CD4-positive, alpha-beta memory T cell (primary cell): Measurements from ENCODE around the gene CNDP2. TPM values are rescaled to one million over a fixed set of nuclear protein-coding genes. Genes with fewer than 3 reads are reported as not detected.

ENCODE experiments used
- CTCF ChIA-PET: fragments of 350-600 bp; sonication (Branson Sonifier 250); formaldehyde crosslinking; loops from one replicate; lab custom pipeline; 2021; ENCODE audit warnings: inconsistent platforms; ENCODE audit not compliant: partially characterized antibody; lab: Charles Lee
- POLR2A ChIA-PET: fragments of 350-600 bp; sonication (Branson Sonifier 250); formaldehyde crosslinking; loops from one replicate; lab custom pipeline; 2021; ENCODE audit not compliant: partially characterized antibody; lab: Charles Lee
- DNase-seq, 5 donors: peaks; one replicate each; pipeline versions ENCODE4 v3.0.0 to v3.0.0-alpha.2; 2020 to 2022; ENCODE audit warnings: mixed read lengths in 1 of 5
- H3K27ac ChIP-seq: one replicate; pipeline ENCODE4 v1.7.0; 2013; ENCODE audit warnings: low read depth, low read length
- H3K27me3 ChIP-seq: 2 replicates; pipeline ENCODE4 v1.7.0; 2013; ENCODE audit warnings: mild to moderate bottlenecking, low read length, moderate library complexity; ENCODE audit not compliant: insufficient read depth
- H3K36me3 ChIP-seq: 2 replicates; pipeline ENCODE4 v1.7.0; 2013; ENCODE audit warnings: mild to moderate bottlenecking, low read length, moderate library complexity; ENCODE audit not compliant: insufficient read depth
- H3K4me1 ChIP-seq: 2 replicates; pipeline ENCODE4 v1.7.0; 2013; ENCODE audit warnings: mild to moderate bottlenecking, low read length, moderate library complexity; ENCODE audit not compliant: insufficient read depth
- H3K4me3 ChIP-seq, 2 donors: one replicate each; pipeline ENCODE4 v1.7.0; 2013; ENCODE audit warnings: low read length in 2 of 2, mild to moderate bottlenecking in 1 of 2
- H3K9me3 ChIP-seq, 2 donors: one replicate each; pipeline ENCODE4 v1.7.0; 2013; ENCODE audit warnings: low read length in 2 of 2, control low read depth in 1 of 2; ENCODE audit not compliant: control insufficient read depth in 1 of 2
- H3K27ac Mint-ChIP-seq, 7 donors: one replicate each; pipeline ENCODE4 v1.8.0; 2020 to 2021; ENCODE audit warnings: mixed read lengths in 7 of 7, mild to moderate bottlenecking in 6 of 7, inconsistent platforms in 3 of 7, moderate library complexity in 3 of 7
- H3K27me3 Mint-ChIP-seq, 2 donors: one replicate each; pipeline ENCODE4 v1.8.0; 2020 to 2021; ENCODE audit warnings: mixed read lengths in 2 of 2
- H3K36me3 Mint-ChIP-seq, 2 donors: one replicate each; pipeline ENCODE4 v1.8.0; 2020 to 2021; ENCODE audit warnings: mixed read lengths in 2 of 2, inconsistent platforms in 1 of 2, mild to moderate bottlenecking in 1 of 2
- H3K4me1 Mint-ChIP-seq, 4 donors: one replicate each; pipeline ENCODE4 v1.8.0; 2020 to 2021; ENCODE audit warnings: mixed read lengths in 4 of 4, mild to moderate bottlenecking in 1 of 4
- H3K4me3 Mint-ChIP-seq, 8 donors: one replicate each; pipeline ENCODE4 v1.8.0; 2020 to 2021; ENCODE audit warnings: mixed read lengths in 8 of 8, mild to moderate bottlenecking in 7 of 8, moderate library complexity in 6 of 8, inconsistent platforms in 3 of 8
- H3K9me3 Mint-ChIP-seq, 8 donors: one replicate each; pipeline ENCODE4 v1.8.0; 2020 to 2021; ENCODE audit warnings: mixed read lengths in 8 of 8, mild to moderate bottlenecking in 5 of 8, inconsistent platforms in 3 of 8, moderate library complexity in 1 of 8
- intact Hi-C: fragments of 100-400 bp; cut with micrococcal nuclease; formaldehyde crosslinking; loops from one replicate; pipeline ENCODE4 v1.15.1; 2023
- polyA plus RNA-seq, 2 donors: library from polyadenylated mRNA; unstranded; fragments of 300-500 nt; fragmentation: Illumina TruSeq; gene quantifications; one replicate each; pipeline ENCODE4 v1.2.3, GENCODE V29; 2021
- total RNA-seq, 2 experiments: library from RNA; stranded (reverse); gene quantifications; one replicate each; pipeline ENCODE4 v1.2.3, GENCODE V29; 2021

The CNDP2 gene
- total and polyA plus RNA-seq, 4 experiments from 2014 or later: 123 to 153 (median 141) TPM

DNA sequence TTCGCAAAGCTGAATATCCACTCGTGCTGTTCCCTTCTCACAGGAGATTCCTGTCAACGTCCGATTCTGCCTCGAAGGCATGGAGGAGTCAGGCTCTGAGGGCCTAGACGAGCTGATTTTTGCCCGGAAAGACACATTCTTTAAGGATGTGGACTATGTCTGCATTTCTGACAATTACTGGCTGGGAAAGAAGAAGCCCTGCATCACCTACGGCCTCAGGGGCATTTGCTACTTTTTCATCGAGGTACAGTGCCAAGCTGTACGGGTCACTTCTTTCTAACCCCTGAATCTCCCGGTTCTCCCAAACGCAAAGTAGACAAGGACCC lies 14.6 kb downstream of the CNDP2 start:
- Mint-ChIP-seq H3K4me1 (peaks cover 0 to 20% (median 4%) of the 10 kb centered on the region in 4 donors), H3K27me3 (no peaks in the 10 kb centered on the region), H3K4me3 (no peak overlapping the region), H3K9me3 (no peaks in the 10 kb centered on the region), H3K36me3 (peaks cover 57 to 86% of the 10 kb centered on the region in 2 donors), H3K27ac (no peak overlapping the region)
- Histone ChIP-seq H3K27ac (no peak overlapping the region), H3K4me1 (no peaks in the 10 kb centered on the region), H3K27me3 (no peaks in the 10 kb centered on the region), H3K4me3 (no peak overlapping the region), H3K9me3 (no peaks in the 10 kb centered on the region), H3K36me3 (peaks cover 89% of the 10 kb centered on the region)
- no peak for DNase-seq
- intact Hi-C loops: no loop called here
- POLR2A ChIA-PET: interaction anchor here (0.9 kb wide), 1 partner anchor 87 kb away, joined by 3 read pairs; the partner anchor contains the start of gene ZNF407
- CTCF ChIA-PET: no interaction called here

DNA sequence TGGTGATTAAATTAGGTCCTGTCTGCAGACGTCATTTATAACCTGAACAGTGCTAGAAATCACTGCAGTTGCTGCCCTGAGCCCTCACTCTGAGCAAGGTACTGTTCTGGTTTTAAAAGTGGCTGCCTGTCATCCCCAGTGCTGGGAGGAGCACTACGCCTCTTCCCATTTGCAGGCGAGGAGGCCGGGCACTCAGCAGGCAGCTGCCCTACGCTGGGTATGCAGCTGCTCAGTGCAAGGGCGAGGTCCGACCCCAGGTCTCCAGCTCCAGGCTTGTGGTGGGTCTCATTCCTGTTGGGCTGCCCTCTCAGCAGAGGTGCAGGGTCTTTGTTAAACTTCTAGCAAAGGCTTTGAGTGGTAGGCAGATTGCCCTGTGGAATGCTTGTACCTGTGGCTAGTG lies 15.7 kb downstream of the CNDP2 start:
- H3K9me3 Mint-ChIP-seq: no peaks in the 10 kb centered on the region
- H3K27ac Mint-ChIP-seq: no peak overlapping the region
- peaks cover 94% of the 10 kb centered on the region for H3K36me3 ChIP-seq
- H3K4me3 ChIP-seq: no peak overlapping the region
- no peaks in the 10 kb centered on the region for H3K27me3 ChIP-seq
- no peaks in the 10 kb centered on the region for H3K27me3 Mint-ChIP-seq
- ChIA-PET CTCF (no interaction called here), POLR2A (no interaction called here)
- peaks cover 52 to 84% of the 10 kb centered on the region in 2 donors for H3K36me3 Mint-ChIP-seq
- intact Hi-C loops: no loop called here
- no peaks in the 10 kb centered on the region for H3K9me3 ChIP-seq
- peaks cover 0 to 15% (median 3%) of the 10 kb centered on the region in 4 donors for H3K4me1 Mint-ChIP-seq
- no peak for DNase-seq
- H3K27ac ChIP-seq: no peak overlapping the region
- no peak overlapping the region for H3K4me3 Mint-ChIP-seq
- H3K4me1 ChIP-seq: no peaks in the 10 kb centered on the region

DNA sequence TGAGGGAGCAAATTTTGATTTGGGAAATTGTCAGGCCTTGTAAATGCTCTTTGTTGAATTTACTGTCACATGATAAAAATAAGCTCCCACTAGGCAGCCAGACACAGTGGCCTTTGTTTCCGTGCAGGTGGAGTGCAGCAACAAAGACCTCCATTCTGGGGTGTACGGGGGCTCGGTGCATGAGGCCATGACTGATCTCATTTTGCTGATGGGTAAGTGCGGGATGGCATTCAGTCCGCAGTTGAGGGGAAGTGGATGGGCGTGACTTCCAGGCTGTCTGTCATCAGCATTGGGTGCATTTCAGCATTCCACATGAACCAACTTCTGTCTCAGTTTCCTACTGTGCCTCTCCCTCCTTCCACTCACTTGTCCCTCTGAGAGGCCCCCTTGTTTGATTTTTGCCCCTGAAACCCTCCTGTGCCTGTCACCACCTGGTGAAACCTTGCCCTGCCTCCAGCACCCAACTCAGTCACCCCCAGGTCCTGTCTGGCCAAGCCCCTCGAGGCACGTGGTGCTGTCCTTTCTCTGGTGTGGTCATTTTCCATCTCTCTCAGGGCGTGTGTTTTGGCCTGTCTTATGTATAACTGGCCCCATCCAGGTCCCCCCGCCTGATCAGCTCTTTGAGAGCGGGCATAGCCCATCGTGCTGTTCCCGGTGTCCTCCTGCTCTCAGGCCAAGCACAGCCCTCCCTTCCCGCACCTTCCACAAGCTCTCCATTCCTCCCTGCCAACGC lies 16.3 kb downstream of the CNDP2 start:
- CTCF ChIA-PET: no interaction called here

DNA sequence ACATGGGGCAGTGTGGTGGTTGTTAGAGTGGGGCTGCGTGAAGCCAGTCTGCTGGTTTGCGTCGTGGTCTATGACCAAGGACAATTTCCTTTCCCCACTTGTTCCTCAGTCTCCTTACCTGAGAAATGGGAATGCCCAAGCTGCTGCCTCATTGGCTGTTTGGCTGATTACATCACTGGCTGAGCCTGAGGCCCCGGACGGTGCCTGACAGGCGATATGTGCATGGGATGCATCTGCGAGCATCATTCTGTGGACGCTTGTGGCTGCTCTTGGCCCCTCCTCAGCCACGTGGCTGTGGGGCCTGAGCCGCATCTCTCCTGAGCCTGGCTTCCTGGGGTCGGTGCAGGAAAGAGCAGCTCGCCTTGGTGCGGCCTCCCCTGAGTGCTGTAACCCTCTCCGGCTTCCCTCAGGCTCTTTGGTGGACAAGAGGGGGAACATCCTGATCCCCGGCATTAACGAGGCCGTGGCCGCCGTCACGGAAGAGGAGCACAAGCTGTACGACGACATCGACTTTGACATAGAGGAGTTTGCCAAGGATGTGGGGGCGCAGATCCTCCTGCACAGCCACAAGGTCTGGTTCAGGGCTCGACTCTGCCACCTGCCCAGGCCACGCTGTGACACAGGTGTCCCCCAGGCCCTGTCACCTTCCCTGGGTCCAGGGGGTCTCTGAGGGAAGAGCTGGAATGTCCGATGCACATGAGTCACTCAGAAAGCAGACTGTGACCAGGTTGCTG lies 17.2 kb downstream of the CNDP2 start:
- Histone ChIP-seq H3K4me1 (no peaks in the 10 kb centered on the region), H3K27me3 (no peaks in the 10 kb centered on the region), H3K27ac (no peak overlapping the region), H3K36me3 (peaks cover 88% of the 10 kb centered on the region), H3K4me3 (no peak overlapping the region), H3K9me3 (no peaks in the 10 kb centered on the region)
- intact Hi-C loops: no loop called here
- Mint-ChIP-seq H3K27me3 (no peaks in the 10 kb centered on the region), H3K9me3 (no peaks in the 10 kb centered on the region), H3K36me3 (peaks cover 48 to 82% of the 10 kb centered on the region in 2 donors), H3K4me3 (no peak overlapping the region), H3K27ac (peak overlapping the region in 3 of 7 donors; percentile 48 to 74 (median 67)), H3K4me1 (peaks cover 0 to 3% (median 0%) of the 10 kb centered on the region in 4 donors)
- ChIA-PET POLR2A (no interaction called here), CTCF (no interaction called here)
- DNase-seq: no peak

More for the DNA sequence above, 16.3 kb downstream of the CNDP2 start:
- H3K27ac ChIP-seq: no peak overlapping the region
- H3K27me3 ChIP-seq: no peaks in the 10 kb centered on the region
- Mint-ChIP-seq H3K27me3 (no peaks in the 10 kb centered on the region), H3K27ac (peak overlapping the region in 3 of 7 donors; percentile 48 to 74 (median 67)), H3K36me3 (peaks cover 49 to 82% of the 10 kb centered on the region in 2 donors), H3K4me1 (peaks cover 0 to 9% (median 0%) of the 10 kb centered on the region in 4 donors), H3K4me3 (no peak overlapping the region), H3K9me3 (no peaks in the 10 kb centered on the region)
- peaks cover 94% of the 10 kb centered on the region for H3K36me3 ChIP-seq
- POLR2A ChIA-PET: no interaction called here
- no peak overlapping the region for H3K4me3 ChIP-seq
- intact Hi-C loops: no loop called here
- H3K9me3 ChIP-seq: no peaks in the 10 kb centered on the region
- no peak for DNase-seq
- no peaks in the 10 kb centered on the region for H3K4me1 ChIP-seq

DNA sequence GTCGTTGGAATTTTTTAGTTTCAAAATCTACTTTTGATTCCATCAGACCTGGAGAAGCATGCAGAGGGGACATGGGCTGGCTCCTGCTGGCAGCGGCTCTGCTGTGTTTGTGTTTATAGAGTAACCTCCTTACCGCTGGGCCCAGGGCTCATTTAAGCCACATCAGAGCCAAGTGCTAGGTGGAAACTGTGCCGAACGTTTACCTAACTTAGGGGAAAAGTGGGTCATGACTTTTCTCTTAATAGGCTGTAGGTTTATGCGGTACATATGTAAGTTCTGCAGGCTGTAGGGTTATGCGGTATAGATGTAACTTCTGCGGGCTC lies 17.7 kb downstream of the CNDP2 start:
- H3K27ac Mint-ChIP-seq: no peak overlapping the region
- ChIA-PET POLR2A (no interaction called here), CTCF (no interaction called here)
- peaks cover 0 to 3% (median 0%) of the 10 kb centered on the region in 4 donors for H3K4me1 Mint-ChIP-seq
- H3K4me3 Mint-ChIP-seq: no peak overlapping the region
- peaks cover 88% of the 10 kb centered on the region for H3K36me3 ChIP-seq
- no peaks in the 10 kb centered on the region for H3K27me3 Mint-ChIP-seq
- intact Hi-C loops: no loop called here
- H3K4me3 ChIP-seq: no peak overlapping the region
- no peaks in the 10 kb centered on the region for H3K27me3 ChIP-seq
- peaks cover 48 to 82% of the 10 kb centered on the region in 2 donors for H3K36me3 Mint-ChIP-seq
- no peaks in the 10 kb centered on the region for H3K4me1 ChIP-seq
- H3K27ac ChIP-seq: no peak overlapping the region
- no peaks in the 10 kb centered on the region for H3K9me3 Mint-ChIP-seq
- H3K9me3 ChIP-seq: no peaks in the 10 kb centered on the region
- DNase-seq: no peak

DNA sequence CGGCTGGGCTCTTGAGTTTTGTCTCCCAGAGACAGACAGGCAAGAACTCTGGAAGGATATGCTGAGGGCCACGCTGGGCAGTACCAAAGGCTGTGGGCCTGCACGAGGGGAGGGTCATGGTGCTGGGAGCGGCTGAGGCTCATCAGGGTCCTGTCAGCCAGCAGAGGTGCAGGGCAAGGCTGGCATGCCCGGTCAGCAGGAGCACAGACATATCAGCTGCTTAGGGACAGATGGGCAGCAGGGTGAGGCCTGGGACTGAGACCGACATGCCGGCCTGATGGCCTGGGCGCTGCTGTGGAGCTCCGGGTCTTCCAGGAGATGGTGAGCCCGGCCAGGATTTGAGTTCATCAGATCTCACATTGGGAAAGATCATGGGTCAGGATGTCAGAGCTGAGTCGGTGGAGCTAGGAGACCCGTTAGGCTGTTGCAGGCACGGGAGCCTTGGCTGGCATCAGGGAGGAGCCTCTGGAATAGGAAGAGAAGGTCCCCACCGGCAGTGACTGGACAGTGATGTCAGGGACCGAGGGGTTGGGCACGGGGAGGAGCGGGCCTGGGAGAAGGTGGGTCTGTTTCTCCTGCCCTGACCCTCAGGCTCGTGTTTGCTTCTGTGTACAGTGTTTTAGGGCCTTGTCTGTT lies 18.8 kb downstream of the CNDP2 start:
- peaks cover 54 to 83% of the 10 kb centered on the region in 2 donors for H3K36me3 Mint-ChIP-seq
- H3K27me3 Mint-ChIP-seq: no peaks in the 10 kb centered on the region
- H3K9me3 Mint-ChIP-seq: no peaks in the 10 kb centered on the region
- peak overlapping the region in 1 of 7 donors; percentile 70 for H3K27ac Mint-ChIP-seq
- ChIA-PET CTCF (no interaction called here), POLR2A (no interaction called here)
- no peak for DNase-seq
- peaks cover 0 to 2% (median 0%) of the 10 kb centered on the region in 4 donors for H3K4me1 Mint-ChIP-seq
- Histone ChIP-seq H3K9me3 (no peaks in the 10 kb centered on the region), H3K27me3 (no peaks in the 10 kb centered on the region), H3K36me3 (peaks cover 89% of the 10 kb centered on the region), H3K27ac (no peak overlapping the region), H3K4me3 (no peak overlapping the region), H3K4me1 (no peaks in the 10 kb centered on the region)
- no peak overlapping the region for H3K4me3 Mint-ChIP-seq
- intact Hi-C loops: no loop called here

DNA sequence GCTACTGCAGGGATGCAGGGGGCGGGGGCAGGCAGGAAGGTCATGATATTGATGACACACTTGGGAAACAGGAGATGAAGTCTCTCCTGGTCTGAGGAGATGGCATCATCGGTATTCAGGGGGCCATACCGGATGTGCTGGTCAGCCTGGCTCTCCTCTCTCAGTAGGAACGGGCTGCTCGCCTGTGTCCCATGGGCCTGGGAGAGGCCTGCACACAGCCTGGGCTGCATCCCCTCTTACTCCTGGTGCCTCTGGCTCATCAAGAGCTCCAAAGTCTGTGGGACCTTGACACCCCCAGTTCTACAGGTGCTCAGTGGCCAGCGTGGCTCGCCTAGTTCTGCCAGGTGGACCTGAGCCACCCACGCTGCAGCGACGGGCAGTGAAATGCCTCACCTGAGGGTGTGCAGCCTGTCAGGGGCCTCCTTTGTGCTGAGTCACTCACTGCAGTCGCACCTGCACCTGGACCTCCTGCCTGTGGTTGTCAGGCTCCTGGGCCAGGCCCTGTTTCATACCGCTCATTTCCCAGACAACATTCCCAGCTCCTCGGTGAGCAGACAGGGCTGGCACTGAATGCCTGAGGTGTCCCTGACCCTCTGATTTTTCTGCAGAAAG lies 19.6 kb downstream of the CNDP2 start:
- Mint-ChIP-seq H3K9me3 (no peaks in the 10 kb centered on the region), H3K4me1 (no peaks in the 10 kb centered on the region), H3K27ac (no peak overlapping the region), H3K27me3 (no peaks in the 10 kb centered on the region), H3K36me3 (peaks cover 57 to 84% of the 10 kb centered on the region in 2 donors), H3K4me3 (no peak overlapping the region)
- POLR2A ChIA-PET: no interaction called here
- Histone ChIP-seq H3K9me3 (no peaks in the 10 kb centered on the region), H3K27me3 (no peaks in the 10 kb centered on the region), H3K27ac (no peak overlapping the region), H3K4me3 (no peak overlapping the region), H3K4me1 (no peaks in the 10 kb centered on the region), H3K36me3 (peaks cover 89% of the 10 kb centered on the region)
- CTCF ChIA-PET: no interaction called here
- intact Hi-C loops: no loop called here
- DNase-seq: no peak
